ENCODE data around the gene RNASEH1.
"Not testable (repeated sequence)": the region's sequence is repeated elsewhere in the genome, so short reads cannot be mapped to it uniquely, and the experiment has no call there.

RNASEH1 gene

GRCh38 chr2:3589086-3589485 lies 31.0 kb upstream of the RNASEH1 start:
- no peak for DNase-seq

GRCh38 chr2:3588084-3588483 lies 30.0 kb upstream of the RNASEH1 start:
- no peak for DNase-seq

GRCh38 chr2:3587432-3587831 lies 29.3 kb upstream of the RNASEH1 start:
- DNase-seq = no peak

GRCh38 chr2:3587021-3587420 lies 28.9 kb upstream of the RNASEH1 start:
- DNase-seq = no peak

- no peak for DNase-seq
Measured at GRCh38 chr2:3586220-3586619, 28.1 kb upstream of the RNASEH1 start.

- DNase-seq = no peak
Measured at GRCh38 chr2:3585261-3586109, 27.4 kb upstream of the RNASEH1 start.

GRCh38 chr2:3584608-3585260 lies 26.6 kb upstream of the RNASEH1 start:
- no peak for DNase-seq

- no peak for DNase-seq
Measured at GRCh38 chr2:3584076-3584475, 25.9 kb upstream of the RNASEH1 start.

- DNase-seq = no peak
Measured at GRCh38 chr2:3581367-3582262, 23.5 kb upstream of the RNASEH1 start.

GRCh38 chr2:3580449-3580848 lies 22.3 kb upstream of the RNASEH1 start:
- no peak for DNase-seq

GRCh38 chr2:3578987-3579386 lies 20.9 kb upstream of the RNASEH1 start:
- DNase-seq = no peak

- not testable (repeated sequence) for DNase-seq
Measured at GRCh38 chr2:3576263-3576630, 18.1 kb upstream of the RNASEH1 start.

- DNase-seq = no peak
Measured at GRCh38 chr2:3575534-3576262, 17.6 kb upstream of the RNASEH1 start.

- DNase-seq = no peak
Measured at GRCh38 chr2:3574155-3574554, 16.0 kb upstream of the RNASEH1 start.

- DNase-seq = no peak
Measured at GRCh38 chr2:3572620-3573019, 14.5 kb upstream of the RNASEH1 start.

GRCh38 chr2:3571284-3571683 lies 13.2 kb upstream of the RNASEH1 start:
- no peak for DNase-seq

GRCh38 chr2:3569656-3570055 lies 11.5 kb upstream of the RNASEH1 start:
- not testable (repeated sequence) for DNase-seq

- no peak for DNase-seq
Measured at GRCh38 chr2:3566806-3567205, 8.7 kb upstream of the RNASEH1 start.

GRCh38 chr2:3565117-3565516 lies 7.0 kb upstream of the RNASEH1 start:
- no peak for DNase-seq

- DNase-seq = no peak
Measured at GRCh38 chr2:3563521-3563976, 5.4 kb upstream of the RNASEH1 start.

GRCh38 chr2:3557639-3558204 lies 411 bp downstream of the RNASEH1 start:
- DNase-seq = no peak

- DNase-seq = no peak
Measured at GRCh38 chr2:3553946-3554345, 4.2 kb downstream of the RNASEH1 start.
